ENCODE measurements around the gene SEC61A2. TPM values are rescaled to one million over a fixed set of nuclear protein-coding genes. Genes with fewer than 3 reads are reported as not detected.

The SEC61A2 gene
- total and polyA plus RNA-seq, 2 of the 4 experiments (the other 2 are of a cell fraction) = 6.8 to 10.3 TPM

- in situ Hi-C loops (cut with MboI; ENCODE audit: low sequenced_read_pairs) = no loop called here
- H3K4me2 ChIP-seq (ENCODE audit: low read depth, low read length) = no peak overlapping the region
Observed at GRCh38 chr10:12181065-12181775, 51.7 kb downstream of the SEC61A2 start.

More at GRCh38 chr10:12181065-12181775, 51.7 kb downstream of the SEC61A2 start:
- peaks cover 8 to 15% of the 10 kb centered on the region in 2 experiments; a peak in 3 of 4 replicates for H3K79me1 ChIP-seq (ENCODE audit: low read depth in 1 of 2, low read length in 2 of 2)
- ATAC-seq (ENCODE audit: low read depth) (no peak), DNase-seq (no peak)
- no peak overlapping the region for H3K4ac ChIP-seq (ENCODE audit: low read depth, low read length)
- 0 out of 2 replicates have a peak, but pooled peaks cover under 1% of the 10 kb centered on the region for H3K9me1 ChIP-seq (ENCODE audit: insufficient read depth, low read length)
- H3K36me3 ChIP-seq (ENCODE audit: control insufficient read depth, insufficient read depth, low read length) = peaks cover 28% of the 10 kb centered on the region
- intact Hi-C loops (cut with micrococcal nuclease) = no loop called here
- H3K14ac ChIP-seq (replicated peaks; ENCODE audit: low read depth, low read length) = no peak overlapping the region
- H3K18ac ChIP-seq (ENCODE audit: low read depth, low read length) = no peak overlapping the region
- no peak overlapping the region for H4K8ac ChIP-seq (ENCODE audit: low read depth in 2 of 2, low read length in 2 of 2)
- H3K27ac ChIP-seq (ENCODE audit: insufficient read depth, low read length) = no peak overlapping the region
- H2BK15ac ChIP-seq (ENCODE audit: low read depth, low read length) = no peak overlapping the region
- no peaks in the 10 kb centered on the region for H4K20me1 ChIP-seq (ENCODE audit: insufficient read depth, low read length)
- no peak overlapping the region for H3K56ac ChIP-seq (ENCODE audit: extremely low read depth, insufficient read depth, low read length)
- H3K9me3 ChIP-seq (ENCODE audit: control insufficient read depth, insufficient read depth, low read length) = no peaks in the 10 kb centered on the region
- H2AFZ ChIP-seq (replicated peaks; ENCODE audit: low read length, poor library complexity) = no peak overlapping the region
- H3K27me3 ChIP-seq (ENCODE audit: control insufficient read depth, insufficient read depth, low read length) = no peaks in the 10 kb centered on the region
- no peak overlapping the region for H2AK5ac ChIP-seq (ENCODE audit: low read depth, low read length)
- POLR2A ChIA-PET (ENCODE audit: unreplicated experiment) = interaction anchor here (0.7 kb wide), 1 partner anchor 22 kb away, joined by 4 read pairs; no protein-coding TSS in a partner anchor
- H2AK9ac ChIP-seq (replicated peaks; ENCODE audit: low read depth, low read length, poor library complexity) = no peak overlapping the region
- no peak overlapping the region for H4K91ac ChIP-seq (ENCODE audit: insufficient read depth, low read depth, low read length)
- H4K5ac ChIP-seq (ENCODE audit: low read depth, low read length) = no peak overlapping the region
- H2BK20ac ChIP-seq (ENCODE audit: low read depth, low read length) = no peak overlapping the region
- H3K4me3 ChIP-seq (ENCODE audit: insufficient read depth, low read depth, low read length) = no peak overlapping the region
- no TSS peak for BruUV-seq (replicated peaks)
- no peak overlapping the region for H2BK5ac ChIP-seq (ENCODE audit: low read depth, low read length, poor library complexity, severe bottlenecking)
- dilution Hi-C loops (cut with HindIII; ENCODE audit: low sequenced_read_pairs, unreplicated experiment) = no loop called here
- 94% methylated on average over 2 of the region's 13 CpGs; no CpG with 5 or more reads in 1 of the 2 experiments for WGBS, 2 experiments (ENCODE audit: extremely low coverage in 2 of 2, insufficient read length in 1 of 2)
- no peak overlapping the region for H3K9ac ChIP-seq (ENCODE audit: low read depth, low read length)
- H3K4me1 ChIP-seq (ENCODE audit: control insufficient read depth, insufficient read depth, low read length) = peaks cover 1% of the 10 kb centered on the region; the same call in 1 of the 2 replicates
- H2BK120ac ChIP-seq (ENCODE audit: low read depth, low read length) = no peak overlapping the region
- H3K23ac ChIP-seq (ENCODE audit: low read depth, low read length) = no peak overlapping the region
- CTCF ChIA-PET = no interaction called here
- TF ChIP-seq CEBPB (IDR thresholded peaks at IDR 0.05; ENCODE audit: low read depth, low read length) = no peak
- TF ChIP-seq NFE2L2 (IDR thresholded peaks at IDR 0.05; ENCODE audit: low read depth, low read length) = no peak
- no peak for TF ChIP-seq SMC3 (IDR thresholded peaks at IDR 0.05; ENCODE audit: low read depth, low read length)
- TF ChIP-seq, protein P1, sequence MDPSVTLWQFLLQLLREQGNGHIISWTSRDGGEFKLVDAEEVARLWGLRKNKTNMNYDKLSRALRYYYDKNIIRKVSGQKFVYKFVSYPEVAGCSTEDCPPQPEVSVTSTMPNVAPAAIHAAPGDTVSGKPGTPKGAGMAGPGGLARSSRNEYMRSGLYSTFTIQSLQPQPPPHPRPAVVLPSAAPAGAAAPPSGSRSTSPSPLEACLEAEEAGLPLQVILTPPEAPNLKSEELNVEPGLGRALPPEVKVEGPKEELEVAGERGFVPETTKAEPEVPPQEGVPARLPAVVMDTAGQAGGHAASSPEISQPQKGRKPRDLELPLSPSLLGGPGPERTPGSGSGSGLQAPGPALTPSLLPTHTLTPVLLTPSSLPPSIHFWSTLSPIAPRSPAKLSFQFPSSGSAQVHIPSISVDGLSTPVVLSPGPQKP (IDR thresholded peaks at IDR 0.05; ENCODE audit: borderline replicate concordance, low read depth, low read length) = no peak
- TF ChIP-seq CHD1 (IDR thresholded peaks at IDR 0.05; ENCODE audit: low read depth, low read length) = no peak
- TF ChIP-seq RFX5 (IDR thresholded peaks at IDR 0.05; ENCODE audit: low read depth, low read length) = no peak
- no peak for TF ChIP-seq FOS (IDR thresholded peaks at IDR 0.05; ENCODE audit: low read depth, low read length)
- TF ChIP-seq MAFK (IDR thresholded peaks at IDR 0.05; ENCODE audit: low read depth, low read length) = no peak
- TF ChIP-seq POLR2A (IDR thresholded peaks at IDR 0.05; ENCODE audit: low read depth, low read length) = no peak
- TF ChIP-seq USF2 (IDR thresholded peaks at IDR 0.05; ENCODE audit: low read depth, low read length) = no peak
